ENCODE results near the gene CPVL.

- TF ChIP-seq EP300 (IDR thresholded peaks at IDR 0.05) (no peak), CTCF (IDR thresholded peaks at IDR 0.05) (no peak), POLR2AphosphoS5 (IDR thresholded peaks at IDR 0.05) (no peak), POLR2A (IDR thresholded peaks at IDR 0.05) (no peak)
Measured at GRCh38 chr7:29116361-29117200, 29.8 kb downstream of the CPVL start.

Data from suprapubic skin (tissue), 4 donors.